Heart left ventricle (tissue), 13 donors: ENCODE data around the gene SLC12A8.

ENCODE experiments used
- POLR2A ChIP-seq, 2 donors: fragments of 450-650 bp; IDR thresholded peaks; one replicate each; pipeline ENCODE4 v1.6.1; 2017; ENCODE audit warnings: antibody characterized with exemption in 2 of 2, mild to moderate bottlenecking in 2 of 2, moderate library complexity in 2 of 2
- TF ChIP-seq, protein P1 (sequence below), 12 donors: fragments of 200-600 bp; sonication (generic) in 4 of 12; IDR thresholded peaks; one replicate each; pipeline versions ENCODE4 v1.5.0 to v1.8.0; 2018 to 2022; ENCODE audit warnings: antibody characterized with exemption in 12 of 12, mild to moderate bottlenecking in 5 of 12
- donor health status: ischemic (EF 13 %, LVEDD 7.1; RV severe dilation, severe dysfunction).
- donor health status: DM: no; HTN: yes; CAD: no.
- donor health status: DM: no; HTN: no; CAD: no.
- donor health status: ischemic (EF 25% LVEDD 6.9; RV normal size, moderate dysfunction).
- donor health status: ischemic (EF 25% LVEDD 5.7; RV mildly dilated, moderate dysfunction).
- donor health status: ischemic (EF 35%, LVEDD 5.7; RV mildly dilated, moderate dysfunction).
- donor health status: nonischemic (EF 11% LVEDD 7.7; RV severe dilation, severe dysfunction).
- donor health status: DM: yes; HTN: yes; CAD: no.
- donor health status: PGD.
- donor health status: ischemic (EF 29% LVEDD 5.4; RV normal size, mild dysfunction).
- donor health status: nonischemic (EF 23%, LVEDD 6.1; RV moderate dilation, normal function).

DNA sequence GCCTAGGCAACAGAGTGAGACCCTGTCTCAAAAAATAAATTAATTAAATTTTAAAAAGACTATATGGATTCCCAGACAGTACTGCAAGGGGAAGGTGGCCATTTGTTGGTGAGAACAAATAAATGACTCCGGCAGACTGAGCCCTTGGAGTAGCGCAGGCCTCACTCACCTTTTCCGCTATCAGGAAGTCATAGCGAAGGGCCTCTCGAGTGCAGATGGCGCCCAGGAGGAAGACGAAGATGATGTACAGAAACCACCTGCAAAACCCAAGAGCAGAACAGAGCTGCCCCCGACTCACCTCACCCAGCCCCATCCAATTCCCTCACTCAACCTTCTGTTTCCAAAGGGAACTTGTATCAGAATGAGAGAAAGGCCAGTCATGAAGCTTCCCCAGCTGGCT lies 93.9 kb downstream of the SLC12A8 start:
- no peak for TF ChIP-seq POLR2A (IDR thresholded peaks at IDR 0.05)
- TF ChIP-seq, protein P1, sequence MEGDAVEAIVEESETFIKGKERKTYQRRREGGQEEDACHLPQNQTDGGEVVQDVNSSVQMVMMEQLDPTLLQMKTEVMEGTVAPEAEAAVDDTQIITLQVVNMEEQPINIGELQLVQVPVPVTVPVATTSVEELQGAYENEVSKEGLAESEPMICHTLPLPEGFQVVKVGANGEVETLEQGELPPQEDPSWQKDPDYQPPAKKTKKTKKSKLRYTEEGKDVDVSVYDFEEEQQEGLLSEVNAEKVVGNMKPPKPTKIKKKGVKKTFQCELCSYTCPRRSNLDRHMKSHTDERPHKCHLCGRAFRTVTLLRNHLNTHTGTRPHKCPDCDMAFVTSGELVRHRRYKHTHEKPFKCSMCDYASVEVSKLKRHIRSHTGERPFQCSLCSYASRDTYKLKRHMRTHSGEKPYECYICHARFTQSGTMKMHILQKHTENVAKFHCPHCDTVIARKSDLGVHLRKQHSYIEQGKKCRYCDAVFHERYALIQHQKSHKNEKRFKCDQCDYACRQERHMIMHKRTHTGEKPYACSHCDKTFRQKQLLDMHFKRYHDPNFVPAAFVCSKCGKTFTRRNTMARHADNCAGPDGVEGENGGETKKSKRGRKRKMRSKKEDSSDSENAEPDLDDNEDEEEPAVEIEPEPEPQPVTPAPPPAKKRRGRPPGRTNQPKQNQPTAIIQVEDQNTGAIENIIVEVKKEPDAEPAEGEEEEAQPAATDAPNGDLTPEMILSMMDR (IDR thresholded peaks at IDR 0.05), result no peak
